ENCODE results near the gene ASTN2. TPM values are rescaled to one million over a fixed set of nuclear protein-coding genes. Genes with fewer than 3 reads are reported as not detected.

ASTN2 gene
- total and polyA plus RNA-seq, 9 of the 15 experiments (the other 6 are each of a cell fraction or from before 2014, with no cell fraction given) = 0.56 to 3.5 (median 1.9) TPM

GRCh38 chr9:116686693-116687073 lies 728.2 kb downstream of the ASTN2 start (continued):
- TF ChIP-seq FOXP4 (CRISPR knock-in tag; IDR thresholded peaks at IDR 0.05; ENCODE audit: borderline replicate concordance) = no peak
- no peak for TF ChIP-seq KLF13 (tag; IDR thresholded peaks at IDR 0.05; ENCODE audit: borderline replicate concordance, low read depth)
- TF ChIP-seq ZBTB26 (CRISPR knock-in tag; IDR thresholded peaks at IDR 0.05) = no peak
- TF ChIP-seq ARID1B (IDR thresholded peaks at IDR 0.05) = 0 out of 2 replicates have a peak, but pooled peaks have one; percentile 16
- TF ChIP-seq PHF8 (IDR thresholded peaks at IDR 0.05; ENCODE audit: borderline replicate concordance, low read length) = no peak
- TF ChIP-seq ELF2 (CRISPR knock-in tag; IDR thresholded peaks at IDR 0.05) = no peak
- TF ChIP-seq NELFE (IDR thresholded peaks at IDR 0.05; ENCODE audit: insufficient read depth, insufficient read length) = no peak
- TF ChIP-seq SREBF2 (CRISPR knock-in tag; IDR thresholded peaks at IDR 0.05) = no peak
- TF ChIP-seq RFX1 (IDR thresholded peaks at IDR 0.05) = no peak
- no peak for TF ChIP-seq ATF1 (CRISPR knock-in tag; IDR thresholded peaks at IDR 0.05)
- TF ChIP-seq ATF1 (tag; IDR thresholded peaks at IDR 0.05) = no peak; the same call in 1 of the 2 replicates
- TF ChIP-seq BMI1 (IDR thresholded peaks at IDR 0.05; ENCODE audit: low read length) = no peak
- no peak for TF ChIP-seq E2F1 (CRISPR knock-in tag; IDR thresholded peaks at IDR 0.05)
- no peak for TF ChIP-seq CREB3 (tag; conservative IDR thresholded peaks at IDR 0.05; ENCODE audit: low read depth)
- TF ChIP-seq ZBTB2 (IDR thresholded peaks at IDR 0.05) = no peak
- no peak for TF ChIP-seq MNT (conservative IDR thresholded peaks at IDR 0.05)
- TF ChIP-seq ETS1 (conservative IDR thresholded peaks at IDR 0.05; ENCODE audit: control insufficient read depth, low read depth, low read length) = no peak
- TF ChIP-seq TCF15 (CRISPR knock-in tag; IDR thresholded peaks at IDR 0.05) = no peak

All from K562 (cell line).